Transverse colon (tissue), 4 donors: Measurements from ENCODE around the gene TRIM67.

Source experiments
- EP300 ChIP-seq: sonication (generic); formaldehyde crosslinking; IDR thresholded peaks from one replicate; pipeline ENCODE4 v1.6.1; 2017; ENCODE audit warnings: antibody characterized with exemption, low read depth
- POLR2A ChIP-seq: fragments of 450-650 bp; IDR thresholded peaks from one replicate; pipeline ENCODE4 v1.6.1; 2016; ENCODE audit warnings: antibody characterized with exemption, mild to moderate bottlenecking, moderate library complexity
- POLR2AphosphoS5 ChIP-seq, 3 donors: sonication (generic); formaldehyde crosslinking; IDR thresholded peaks; one replicate each; pipeline ENCODE4 v1.6.1; 2016; ENCODE audit warnings: antibody characterized with exemption in 3 of 3
- TF ChIP-seq, protein P1 (sequence below), 5 experiments: fragments of 200-600 bp in 3 of 5; fragments of 450-650 bp in 2 of 5; sonication (generic) in 3 of 5; IDR thresholded peaks; 1 replicate in 2 of 5; 2 replicates in 3 of 5; pipeline ENCODE4 v1.5.1; 2016 to 2017; ENCODE audit warnings: antibody characterized with exemption in 5 of 5, inconsistent platforms in 3 of 5, mild to moderate bottlenecking in 2 of 5, moderate library complexity in 1 of 5

- TF ChIP-seq, protein P1, sequence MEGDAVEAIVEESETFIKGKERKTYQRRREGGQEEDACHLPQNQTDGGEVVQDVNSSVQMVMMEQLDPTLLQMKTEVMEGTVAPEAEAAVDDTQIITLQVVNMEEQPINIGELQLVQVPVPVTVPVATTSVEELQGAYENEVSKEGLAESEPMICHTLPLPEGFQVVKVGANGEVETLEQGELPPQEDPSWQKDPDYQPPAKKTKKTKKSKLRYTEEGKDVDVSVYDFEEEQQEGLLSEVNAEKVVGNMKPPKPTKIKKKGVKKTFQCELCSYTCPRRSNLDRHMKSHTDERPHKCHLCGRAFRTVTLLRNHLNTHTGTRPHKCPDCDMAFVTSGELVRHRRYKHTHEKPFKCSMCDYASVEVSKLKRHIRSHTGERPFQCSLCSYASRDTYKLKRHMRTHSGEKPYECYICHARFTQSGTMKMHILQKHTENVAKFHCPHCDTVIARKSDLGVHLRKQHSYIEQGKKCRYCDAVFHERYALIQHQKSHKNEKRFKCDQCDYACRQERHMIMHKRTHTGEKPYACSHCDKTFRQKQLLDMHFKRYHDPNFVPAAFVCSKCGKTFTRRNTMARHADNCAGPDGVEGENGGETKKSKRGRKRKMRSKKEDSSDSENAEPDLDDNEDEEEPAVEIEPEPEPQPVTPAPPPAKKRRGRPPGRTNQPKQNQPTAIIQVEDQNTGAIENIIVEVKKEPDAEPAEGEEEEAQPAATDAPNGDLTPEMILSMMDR (IDR thresholded peaks at IDR 0.05) = no peak
- no peak for TF ChIP-seq POLR2AphosphoS5 (IDR thresholded peaks at IDR 0.05)
- TF ChIP-seq POLR2A = no peak
- TF ChIP-seq EP300 = no peak
These were observed 19.4 kb downstream of the TRIM67 start for GRCh38 chr1:231181271-231181670.
